Gastroesophageal sphincter (tissue), 3 donors: ENCODE data around the gene ABCC12.

Experiments
- CTCF ChIP-seq, 4 experiments: fragments of 200-600 bp in 2 of 4; fragments of 450-650 bp in 2 of 4; sonication (generic) in 1 of 4; IDR thresholded peaks; one replicate each; pipeline ENCODE4 v1.5.1; 2017 to 2019; ENCODE audit warnings: antibody characterized with exemption in 4 of 4, mild to moderate bottlenecking in 2 of 4, moderate library complexity in 2 of 4
- EP300 ChIP-seq: sonication (generic); formaldehyde crosslinking; IDR thresholded peaks from one replicate; pipeline ENCODE4 v1.6.1; 2017; ENCODE audit warnings: antibody characterized with exemption, mild to moderate bottlenecking
- POLR2A ChIP-seq, 2 donors: fragments of 450-650 bp; IDR thresholded peaks; one replicate each; pipeline ENCODE4 v1.6.1; 2017; ENCODE audit warnings: antibody characterized with exemption in 2 of 2, mild to moderate bottlenecking in 2 of 2, moderate library complexity in 1 of 2
- POLR2AphosphoS5 ChIP-seq: sonication (generic); formaldehyde crosslinking; IDR thresholded peaks from one replicate; pipeline ENCODE4 v1.6.1; 2017; ENCODE audit warnings: antibody characterized with exemption

DNA sequence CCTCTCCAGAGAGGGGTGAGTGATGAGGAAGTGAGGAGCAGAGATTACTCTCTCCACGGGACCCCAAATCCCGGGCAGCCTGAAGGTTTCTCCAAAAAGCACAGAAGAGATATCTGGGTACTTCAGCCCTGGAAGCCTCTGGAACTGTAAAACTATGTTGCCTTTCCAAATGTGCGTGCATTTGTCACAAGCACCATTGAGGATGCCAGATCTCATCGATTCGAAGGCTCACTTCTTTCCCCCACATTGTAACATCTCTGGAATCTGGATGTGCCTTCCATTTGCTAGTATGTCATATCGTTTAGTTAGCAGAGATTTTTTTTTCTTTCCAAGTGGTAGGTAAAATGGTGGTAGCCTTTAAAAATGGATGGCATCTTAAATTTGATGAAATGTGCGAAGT is 45.8 kb downstream of the ABCC12 start:
- TF ChIP-seq POLR2AphosphoS5 (no peak), CTCF (IDR thresholded peaks at IDR 0.05) (no peak), POLR2A (IDR thresholded peaks at IDR 0.05) (no peak), EP300 (no peak)
